Uterus (tissue), 2 donors: ENCODE measurements around the gene CFAP97.

Source experiments
- CTCF ChIP-seq, 4 experiments: fragments of 200-600 bp in 2 of 4; fragments of 450-650 bp in 2 of 4; sonication (generic) in 2 of 4; IDR thresholded peaks; one replicate each; pipeline ENCODE4 v1.5.1; 2016 to 2019; ENCODE audit warnings: antibody characterized with exemption in 4 of 4, mild to moderate bottlenecking in 2 of 4, moderate library complexity in 1 of 4
- POLR2A ChIP-seq, 2 donors: fragments of 450-650 bp; IDR thresholded peaks; one replicate each; pipeline ENCODE4 v1.6.1; 2016; ENCODE audit warnings: antibody characterized with exemption in 2 of 2, mild to moderate bottlenecking in 1 of 2, moderate library complexity in 1 of 2

- TF ChIP-seq CTCF (IDR thresholded peaks at IDR 0.05) (no peak), POLR2A (IDR thresholded peaks at IDR 0.05) (no peak)
Observed at GRCh38 chr4:185222598-185222997, 18.8 kb upstream of the CFAP97 start.
